HG03457 (cell line): ENCODE results near the gene CIB4.

Experiments
- ATAC-seq: cut with Tn5 transposase; IDR thresholded peaks from one replicate; pipeline ENCODE4 v1.9.1; 2021; ENCODE audit warnings: moderate number of reproducible peaks; ENCODE audit not compliant: unreplicated experiment

Gene CIB4

DNA sequence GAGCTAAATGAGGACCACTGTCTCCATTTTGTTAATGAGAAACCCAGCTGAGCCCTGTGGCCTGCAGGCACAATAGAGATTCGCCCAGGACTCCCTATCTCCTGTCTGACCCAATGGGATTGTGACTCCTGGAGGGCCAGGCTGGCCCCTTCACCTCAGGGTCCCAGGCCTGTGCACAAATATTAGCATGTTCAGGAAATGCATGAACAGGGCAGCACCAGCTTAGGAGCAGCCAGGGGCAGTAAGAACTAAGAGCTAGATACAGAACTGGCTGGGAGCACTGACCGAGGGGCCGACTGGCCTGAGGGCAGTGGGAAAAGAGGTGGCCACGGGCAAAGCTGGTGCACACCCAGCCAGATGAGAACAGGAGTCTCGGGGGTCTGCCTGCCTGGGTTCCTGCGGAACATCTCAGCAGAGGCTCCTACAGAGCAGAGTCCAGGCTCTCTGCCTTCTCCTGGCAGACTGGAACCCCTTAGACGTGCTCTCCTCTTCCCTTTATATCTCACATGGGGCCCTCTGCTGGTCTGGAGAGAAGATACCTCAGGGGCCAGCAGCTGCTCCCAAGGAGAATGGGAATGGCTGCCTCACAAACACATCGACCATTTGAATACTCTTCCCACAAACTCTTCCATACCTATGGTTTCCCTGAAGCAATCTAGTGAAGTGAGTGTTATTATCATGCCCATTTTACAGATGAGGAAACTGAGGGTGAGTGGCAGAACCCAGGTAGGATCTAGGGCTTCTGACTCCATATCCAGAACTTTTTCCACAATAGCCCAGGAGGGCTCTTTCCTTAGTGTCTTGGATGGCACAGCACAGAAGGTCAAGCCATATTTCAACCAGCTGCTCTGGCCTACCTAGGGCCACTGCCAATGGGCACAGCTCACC is 85.7 kb downstream of the CIB4 start:
- ATAC-seq, result no peak

DNA sequence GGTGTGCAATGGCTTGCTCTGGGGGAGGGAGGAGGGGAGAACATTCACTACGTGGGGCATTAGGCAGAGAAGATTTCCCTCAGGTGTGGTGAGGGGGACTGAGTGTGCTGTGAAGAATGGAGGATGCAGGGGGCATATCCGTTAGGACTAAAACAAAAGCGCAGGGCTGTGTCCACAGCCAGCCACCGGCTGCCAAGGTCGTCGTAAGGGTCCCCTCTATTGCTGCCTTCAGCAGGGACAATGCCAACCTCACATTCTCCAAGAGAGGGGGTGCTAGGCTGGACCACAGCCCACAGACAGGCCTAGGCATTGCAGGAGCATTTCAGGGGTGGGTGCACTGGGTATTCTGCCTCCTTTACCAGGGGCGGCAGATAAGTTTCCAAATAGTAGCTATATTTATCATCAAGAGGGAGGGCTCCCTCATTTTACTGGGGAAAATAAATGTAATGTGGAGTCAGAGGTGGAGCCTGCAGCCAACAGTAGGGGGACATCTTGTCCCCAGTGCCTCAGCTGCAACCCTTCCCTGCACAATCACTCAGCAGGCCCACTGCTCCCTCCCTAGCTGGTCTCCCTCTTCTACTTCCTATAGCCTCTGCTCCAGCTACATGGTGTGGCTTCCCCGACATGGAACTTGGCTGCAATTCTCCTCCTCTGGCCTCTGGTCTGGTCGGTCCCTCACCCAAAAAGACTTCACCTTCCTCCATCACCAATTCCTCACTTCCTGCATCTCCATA is 88.4 kb downstream of the CIB4 start:
- ATAC-seq, result no peak

DNA sequence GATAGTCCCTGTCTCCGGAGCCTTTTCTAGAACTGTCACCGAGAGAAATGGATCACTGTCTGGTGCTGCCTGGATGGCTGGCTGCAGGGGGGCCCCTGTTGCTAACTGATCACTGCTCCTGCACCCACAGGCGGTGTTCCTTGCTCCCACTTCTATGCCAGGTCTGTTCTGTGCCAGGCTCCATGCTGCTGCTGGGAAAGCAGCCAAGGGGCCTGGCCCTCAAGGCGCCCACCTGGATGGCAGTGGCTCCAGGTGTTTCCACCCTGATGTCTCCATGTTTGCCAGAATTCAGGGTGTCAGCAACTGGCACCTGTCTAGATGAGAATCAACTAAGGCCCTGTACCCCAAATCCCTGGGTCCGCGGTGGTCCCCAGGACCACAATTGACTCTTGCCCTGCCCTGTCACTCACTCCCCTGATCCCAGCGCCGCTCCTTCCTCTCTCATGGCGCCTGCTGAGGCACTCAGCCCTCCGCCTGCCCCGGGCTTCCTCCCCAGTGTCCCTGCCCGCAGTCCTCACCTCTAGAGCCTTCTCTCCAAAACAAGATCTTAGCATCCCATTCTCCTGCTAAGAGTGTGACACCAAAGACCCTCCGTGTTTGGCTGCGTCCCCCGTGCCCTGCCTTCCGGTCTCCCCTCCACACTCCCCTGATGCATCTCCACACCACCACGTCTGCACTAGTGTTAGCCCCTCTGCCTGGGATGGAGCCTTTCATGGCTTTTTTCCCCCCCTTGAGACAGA is 90.7 kb downstream of the CIB4 start:
- no peak for ATAC-seq

DNA sequence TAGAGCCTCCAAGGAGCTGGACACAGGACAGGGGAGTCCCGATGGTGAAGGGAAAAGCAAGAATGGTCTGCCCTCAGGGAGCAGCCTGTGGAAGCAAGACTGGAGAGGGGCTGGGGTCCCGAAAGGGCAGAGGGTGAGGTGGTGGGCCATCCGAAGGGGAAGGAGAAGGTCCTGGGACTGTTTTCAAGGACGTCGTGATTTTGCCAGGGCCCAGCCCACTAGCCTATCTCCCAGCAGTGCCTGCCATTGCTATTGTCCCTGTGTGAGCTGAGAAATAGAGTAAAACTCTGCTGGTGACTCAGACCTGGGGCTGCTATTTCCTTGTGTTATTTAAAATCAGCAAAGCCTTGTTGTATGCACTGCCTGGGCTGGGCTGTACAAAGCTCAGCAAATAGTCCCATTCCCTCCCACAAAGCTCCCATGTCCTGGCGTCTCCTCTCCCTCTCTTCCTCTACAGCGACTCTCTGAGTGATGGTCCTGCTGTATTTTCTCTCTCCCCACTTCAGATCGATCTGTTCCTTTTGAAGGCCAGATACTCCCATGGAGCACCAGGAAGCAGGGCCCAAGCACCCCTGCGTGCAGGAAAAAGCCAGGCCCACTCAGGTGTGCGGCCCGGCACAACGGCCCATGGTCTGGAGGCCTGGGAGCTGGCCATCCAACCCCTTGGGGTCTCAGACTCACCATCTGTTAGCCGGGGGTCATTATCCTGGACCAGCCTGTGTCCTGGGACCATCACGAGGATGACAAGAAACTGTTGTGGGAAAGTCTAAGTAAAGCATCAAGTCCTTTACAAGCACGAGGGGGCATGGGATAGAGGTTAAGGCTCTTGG is 98.3 kb downstream of the CIB4 start:
- ATAC-seq, result no peak

DNA sequence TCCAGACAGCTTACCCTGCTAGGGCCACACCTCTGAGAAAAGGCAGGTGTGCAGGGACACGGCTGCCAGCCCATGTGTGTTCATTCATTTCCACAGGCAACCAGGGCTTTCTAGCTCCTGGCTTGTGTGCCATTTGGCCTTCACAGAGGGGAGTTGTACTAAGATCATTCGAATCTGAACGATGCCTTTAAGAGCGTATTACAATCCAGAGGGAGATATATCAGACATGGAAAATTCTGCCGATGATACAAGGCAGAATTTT is 99.0 kb downstream of the CIB4 start:
- no peak for ATAC-seq

DNA sequence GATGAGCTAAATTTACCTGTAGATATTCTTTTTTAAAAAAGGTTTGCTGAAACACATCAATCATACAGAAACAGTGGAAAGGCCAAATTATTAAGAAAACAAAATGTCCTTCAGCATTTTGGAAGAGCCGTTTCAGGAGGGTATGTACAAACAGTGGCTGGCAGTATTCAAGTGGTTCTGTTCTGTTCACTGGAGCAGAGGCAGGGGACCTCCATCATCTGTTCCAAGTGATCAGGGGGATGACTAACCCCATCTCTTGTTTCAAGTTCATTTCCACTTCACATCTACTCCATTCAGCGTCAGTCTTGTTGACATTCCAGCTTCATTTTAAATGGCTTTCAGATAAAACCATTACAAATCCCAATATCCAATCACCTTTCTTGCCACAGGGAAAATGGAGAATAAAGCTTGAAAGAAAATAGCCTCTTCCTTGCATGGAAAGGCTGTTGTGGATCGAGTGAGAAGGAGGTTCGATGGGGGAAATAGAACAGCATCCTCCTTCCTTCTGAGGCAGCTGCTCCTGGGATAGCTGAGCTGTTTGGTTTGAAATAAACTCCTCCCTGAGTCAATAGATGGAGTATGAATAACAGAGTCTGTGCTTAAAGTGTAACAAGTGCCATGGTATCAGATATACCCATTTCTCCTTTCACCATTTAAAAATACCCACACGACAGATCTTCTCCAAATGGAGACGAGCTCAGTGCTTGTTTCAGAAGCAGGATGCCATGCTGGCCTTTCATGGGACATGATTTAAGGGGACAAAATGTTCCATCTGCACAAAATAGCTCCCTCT is 99.6 kb downstream of the CIB4 start:
- ATAC-seq, result no peak

DNA sequence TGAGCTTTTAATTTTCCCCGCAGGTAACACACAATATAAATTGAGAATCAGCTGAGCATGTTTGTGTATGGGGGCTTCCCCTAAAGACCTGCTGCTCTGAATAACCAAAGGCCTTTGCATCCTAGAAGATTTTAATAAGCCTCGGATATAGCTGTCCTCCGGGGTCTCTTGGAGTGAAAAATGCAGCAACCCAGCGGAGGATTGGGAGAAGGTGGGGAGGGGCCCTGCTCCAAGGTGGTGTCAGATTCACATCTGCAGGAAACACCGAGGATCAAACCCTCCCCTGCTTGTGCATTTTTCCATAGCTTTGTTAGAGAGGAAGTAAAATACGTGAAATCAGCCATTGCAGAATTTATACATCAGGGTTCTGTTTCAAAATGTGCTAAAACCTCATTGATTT is 100.2 kb downstream of the CIB4 start:
- no peak for ATAC-seq

DNA sequence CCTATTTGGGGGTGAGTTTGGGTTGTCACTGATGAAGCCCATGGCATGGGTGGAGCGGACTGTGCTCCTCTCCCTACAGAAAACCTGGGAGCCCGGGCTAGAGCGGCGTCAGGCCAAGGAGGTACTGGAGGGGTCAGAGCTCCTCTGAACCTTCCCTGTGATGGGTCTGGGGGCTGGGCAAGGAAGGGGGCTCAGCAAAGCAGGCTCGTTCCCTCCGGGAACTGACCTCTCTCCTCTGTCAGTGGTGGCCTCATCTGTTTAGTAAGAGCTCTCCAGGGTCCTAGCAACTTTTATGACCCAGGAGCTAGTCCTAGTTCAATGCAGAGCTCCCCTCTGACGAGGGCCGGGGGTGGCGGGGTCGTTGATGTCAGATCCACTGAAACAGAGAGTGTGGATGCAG is 100.9 kb downstream of the CIB4 start:
- no peak for ATAC-seq

DNA sequence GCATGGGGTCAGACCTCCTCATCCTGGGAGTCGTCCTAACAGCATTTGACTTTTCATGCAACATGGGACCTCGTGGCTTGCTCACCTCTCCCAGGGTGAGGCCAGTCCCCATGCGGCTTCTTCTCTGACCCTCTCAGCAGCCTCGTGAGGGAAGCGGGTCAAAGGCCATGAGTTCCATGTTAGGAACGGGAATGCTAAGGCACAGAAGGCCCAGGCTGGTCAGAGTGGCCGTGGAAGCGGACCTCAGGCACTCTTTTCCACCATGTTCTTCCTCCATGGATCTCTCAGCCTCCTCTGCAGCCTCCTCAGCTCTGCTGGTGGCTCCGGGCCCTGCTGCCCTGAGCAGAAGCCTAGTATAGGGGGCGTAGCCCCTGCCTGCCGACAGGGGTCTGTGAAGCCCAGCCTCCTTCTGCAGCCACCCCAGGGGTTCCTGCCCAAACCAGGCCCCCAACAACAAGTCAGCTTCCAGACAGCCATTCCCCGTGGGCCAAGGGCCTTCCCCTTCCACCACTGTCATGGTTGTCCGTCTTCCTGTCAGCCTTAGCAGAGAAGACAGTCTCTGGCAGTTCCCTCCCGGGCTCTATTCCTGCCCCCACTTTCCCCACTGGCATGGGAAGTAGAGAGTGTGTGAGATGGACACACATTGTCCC is 103.2 kb downstream of the CIB4 start:
- ATAC-seq, result no peak

DNA sequence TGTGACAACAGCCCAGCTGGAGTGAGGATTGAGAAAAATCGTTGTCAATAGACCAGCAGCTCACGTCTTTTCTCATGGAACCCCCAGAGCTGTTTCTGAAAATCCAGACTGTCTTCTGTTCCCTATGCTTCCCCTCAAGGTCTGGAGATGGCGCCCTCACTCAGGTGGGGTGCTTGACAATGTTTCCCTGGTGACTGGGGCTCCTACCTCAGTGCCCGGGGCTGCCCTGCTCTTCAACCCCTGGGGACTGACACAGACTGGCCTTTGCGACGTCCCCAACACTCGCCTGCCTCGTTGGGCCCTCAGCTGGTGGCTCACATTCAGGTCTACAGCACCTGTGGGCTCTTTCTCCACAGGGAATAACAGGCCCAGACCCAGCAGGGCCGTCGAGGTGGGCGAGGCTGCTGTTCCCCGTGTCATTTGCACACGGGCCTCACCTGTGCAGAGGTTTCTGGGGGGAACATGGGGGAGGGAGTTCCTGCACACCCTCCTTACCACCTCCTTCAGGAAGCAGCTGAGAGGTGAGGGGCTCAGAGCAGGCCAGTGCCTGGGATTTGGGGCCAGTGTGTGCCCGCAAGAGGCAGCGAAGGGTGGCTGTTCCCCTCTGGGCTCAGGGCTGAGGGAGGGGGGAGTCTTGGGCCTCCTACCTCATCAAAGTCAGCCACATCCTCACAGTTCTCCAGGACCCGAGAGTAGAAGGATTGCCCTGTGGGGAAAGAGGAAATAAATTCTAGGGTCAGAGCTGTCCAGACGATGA is 103.9 kb downstream of the CIB4 start:
- ATAC-seq, result no peak

DNA sequence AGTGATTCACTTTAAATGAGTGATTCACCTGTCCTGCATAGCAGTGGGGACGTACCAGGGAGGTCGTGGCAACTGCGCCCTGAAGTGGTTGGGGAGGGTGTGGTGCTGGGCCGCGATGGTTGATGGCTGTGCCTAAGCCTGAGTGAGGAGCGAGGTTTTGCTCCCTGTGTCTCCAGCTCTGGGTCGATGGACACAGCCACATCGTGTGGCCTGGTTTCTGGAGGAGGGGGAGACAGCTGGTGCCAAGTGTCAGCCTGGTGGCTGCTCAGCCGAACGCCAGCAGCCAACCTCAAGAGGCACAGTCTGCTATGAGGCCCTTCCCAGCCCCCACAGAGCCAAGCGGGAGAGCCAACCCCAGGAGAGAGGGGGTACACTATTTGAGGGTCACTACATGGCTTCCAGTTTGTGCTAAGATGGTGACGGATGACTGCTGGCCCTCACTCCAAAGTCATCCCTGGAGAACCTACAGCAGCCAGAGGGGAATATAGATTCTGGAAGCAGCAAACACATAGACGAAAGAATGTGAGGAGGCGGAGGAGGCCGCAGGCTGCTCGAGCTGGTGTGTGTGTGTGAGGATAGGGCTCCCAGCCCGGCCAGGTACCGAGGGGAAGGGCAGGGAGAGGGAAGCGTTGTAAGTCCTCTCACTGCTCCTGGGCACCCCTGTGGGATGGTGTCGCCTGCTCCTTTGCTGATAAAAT is 104.6 kb downstream of the CIB4 start:
- no peak for ATAC-seq

DNA sequence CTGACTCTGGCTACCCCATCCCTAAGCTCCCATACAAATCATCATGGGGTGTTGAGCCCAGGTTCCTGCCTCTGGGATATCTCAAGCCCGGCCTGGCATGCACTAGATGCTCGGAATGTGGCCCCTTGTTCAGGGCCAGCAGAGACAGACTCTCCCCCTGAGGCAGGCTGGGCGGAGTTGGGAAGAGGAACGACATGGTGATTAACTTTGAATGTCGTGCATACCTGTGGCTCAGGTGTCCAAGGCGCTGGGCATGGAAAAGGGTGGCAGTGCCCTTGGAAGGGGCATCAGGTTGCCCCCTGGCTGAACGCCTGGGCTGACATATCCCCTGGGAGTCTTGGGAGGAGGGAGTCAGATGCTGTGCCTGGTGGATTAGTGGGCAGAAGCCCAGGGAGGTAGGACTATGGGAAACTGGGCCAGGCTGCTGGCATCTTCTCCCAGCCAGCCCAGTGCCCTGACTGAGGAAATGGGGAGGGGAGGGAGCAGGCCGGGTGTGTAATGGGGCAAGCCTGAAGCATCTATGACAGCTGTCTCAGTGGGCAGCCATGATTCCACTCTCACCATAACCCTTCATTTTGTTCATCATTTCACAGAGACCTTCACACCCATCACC is 105.4 kb downstream of the CIB4 start:
- no peak for ATAC-seq

DNA sequence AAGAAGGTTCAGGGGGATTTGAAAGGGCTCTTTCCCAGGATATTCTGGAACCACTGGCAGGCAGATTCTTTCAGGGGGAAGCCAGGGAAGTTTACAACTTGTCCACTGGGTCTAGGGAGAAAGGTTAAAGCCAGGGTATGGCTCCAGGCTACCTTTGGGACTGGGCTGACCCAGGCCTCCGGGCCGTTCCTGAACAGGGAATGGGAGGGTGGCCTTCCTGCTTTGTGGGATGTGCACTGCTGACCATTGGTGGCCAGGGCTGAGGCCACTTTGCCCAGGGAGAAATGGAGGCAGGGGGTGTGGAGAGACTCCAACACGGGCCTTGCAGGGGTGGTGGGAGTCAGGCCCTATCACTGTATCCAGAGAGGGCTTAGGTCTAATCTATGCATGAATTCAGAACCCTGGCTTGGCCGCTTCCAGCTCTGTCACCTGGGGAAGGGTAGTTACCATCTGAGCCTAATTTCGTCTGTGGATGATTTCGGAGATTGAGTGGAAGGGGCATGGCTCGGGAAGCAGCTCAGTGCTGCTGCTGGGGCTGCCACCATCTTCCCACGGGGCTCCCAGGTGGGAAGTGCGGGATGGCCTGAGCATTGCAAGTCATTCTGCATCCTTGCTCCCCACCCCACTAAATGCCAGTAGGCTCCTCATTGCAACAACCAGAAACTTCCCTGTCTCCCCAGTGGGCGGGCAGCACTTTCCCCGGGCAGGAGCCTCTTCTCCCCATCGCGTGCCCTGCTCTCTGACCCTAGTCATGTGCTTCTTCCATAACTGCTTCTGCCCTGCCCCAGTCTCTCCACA is 106.1 kb downstream of the CIB4 start:
- ATAC-seq, result no peak

DNA sequence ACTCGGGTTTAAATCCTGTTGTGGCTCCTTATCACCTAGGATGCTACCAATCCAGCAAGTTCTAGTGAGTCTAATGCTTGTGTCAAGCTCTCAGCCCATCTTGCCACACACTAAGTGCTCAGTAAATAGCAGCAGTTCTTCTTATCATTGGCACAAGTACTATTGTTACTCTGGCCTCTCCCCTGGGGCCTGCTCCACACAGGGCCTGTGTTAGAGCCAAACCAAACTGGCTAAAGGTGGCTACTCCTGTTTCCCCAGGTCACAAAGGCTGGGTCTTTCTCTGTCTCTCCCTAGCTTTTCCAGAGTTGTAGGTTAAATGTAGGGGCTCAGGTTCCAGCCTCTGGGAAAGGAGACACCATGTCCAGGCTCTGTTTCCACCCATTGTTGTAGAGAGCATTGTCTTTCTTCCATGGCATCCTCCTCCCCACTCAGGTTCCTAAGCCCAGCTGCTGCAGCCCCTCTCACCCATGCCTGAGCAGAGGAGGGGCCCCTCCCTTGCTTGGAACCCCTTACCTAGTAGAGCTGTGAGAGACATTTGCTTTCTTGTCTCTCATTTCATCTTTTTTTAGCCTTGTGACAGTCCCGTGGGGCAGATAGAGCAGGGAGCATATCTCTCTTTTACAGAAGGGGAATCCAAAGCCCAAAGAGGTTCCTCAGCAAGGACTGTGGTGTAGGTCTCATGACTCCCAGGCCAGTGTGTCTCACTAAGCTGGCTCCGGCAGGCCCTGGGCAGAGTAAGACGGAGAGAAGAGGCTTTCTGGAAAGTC is 106.9 kb downstream of the CIB4 start:
- ATAC-seq, result no peak

DNA sequence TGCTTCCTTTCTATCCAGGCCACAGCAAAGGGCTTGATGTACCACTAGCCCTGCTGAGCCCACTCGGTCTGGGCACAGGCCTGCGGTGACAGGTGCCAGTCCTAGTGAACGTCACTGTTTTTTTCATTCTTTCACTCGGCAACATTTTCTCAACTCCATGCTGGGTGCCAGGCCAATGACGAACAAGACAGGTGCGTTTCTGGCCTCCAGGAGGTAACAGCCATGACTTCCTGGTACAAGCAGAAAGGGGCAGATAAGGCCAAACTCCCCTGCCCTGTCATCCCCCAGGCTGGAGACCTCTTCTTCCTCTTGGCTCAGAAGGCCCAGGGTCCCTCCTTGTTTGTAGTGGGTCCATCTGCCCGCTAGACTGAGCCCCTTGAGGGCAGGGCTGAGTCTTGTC is 107.5 kb downstream of the CIB4 start:
- ATAC-seq, result no peak
